UCSD-AML1 (cell line): ENCODE results near the gene ZIC3.

Source experiments
- DNase-seq: peaks from one replicate; lab custom pipeline; 2025; ENCODE audit not compliant: unreplicated experiment; lab: John Stamatoyannopoulos, UW

ZIC3 gene

GRCh38 chrX:137573324-137574101 lies 7.6 kb downstream of the ZIC3 start:
- DNase-seq = no peak

GRCh38 chrX:137574102-137574783 lies 8.3 kb downstream of the ZIC3 start:
- no peak for DNase-seq

GRCh38 chrX:137574784-137575293 lies 8.9 kb downstream of the ZIC3 start:
- no peak for DNase-seq

- no peak for DNase-seq
These were observed 9.8 kb downstream of the ZIC3 start for GRCh38 chrX:137575596-137576255.

- DNase-seq = no peak
These were observed 21.2 kb downstream of the ZIC3 start for GRCh38 chrX:137587151-137587550.

- DNase-seq = no peak
These were observed 34.8 kb downstream of the ZIC3 start for GRCh38 chrX:137600769-137601168.
